Hepatic stellate cell (primary cell): Measurements from ENCODE around the gene PRICKLE1.

ENCODE experiments used
- DNase-seq: peaks from one replicate; pipeline ENCODE4 v3.0.0; 2011; ENCODE audit warnings: low spot score

The PRICKLE1 gene

GRCh38 chr12:42447371-42447786 is 142.2 kb downstream of the PRICKLE1 start:
- no peak for DNase-seq

DNA sequence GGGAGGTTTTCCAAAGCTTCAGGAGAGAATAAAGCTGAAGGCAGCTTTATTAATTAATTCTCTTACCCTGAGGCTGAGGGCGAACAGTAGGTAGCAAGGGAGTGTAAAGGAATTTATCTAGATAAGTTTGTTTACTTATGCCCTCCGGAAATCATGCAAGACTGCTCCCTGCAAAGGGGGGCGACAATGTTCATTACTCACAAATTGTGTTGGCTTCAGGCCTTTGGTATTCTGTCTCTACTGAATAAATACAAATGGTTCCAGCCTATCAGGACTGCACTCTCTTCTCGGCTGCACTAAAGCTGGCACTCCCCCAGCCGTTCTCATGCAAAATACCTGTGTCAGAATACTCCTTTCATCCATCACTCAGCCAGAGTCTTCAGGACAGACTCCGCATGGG is 142.8 kb downstream of the PRICKLE1 start:
- no peak for DNase-seq

GRCh38 chr12:42445891-42446290 is 143.7 kb downstream of the PRICKLE1 start:
- DNase-seq = no peak

- no peak for DNase-seq
These were observed 145.2 kb downstream of the PRICKLE1 start for GRCh38 chr12:42444192-42444943.

DNA sequence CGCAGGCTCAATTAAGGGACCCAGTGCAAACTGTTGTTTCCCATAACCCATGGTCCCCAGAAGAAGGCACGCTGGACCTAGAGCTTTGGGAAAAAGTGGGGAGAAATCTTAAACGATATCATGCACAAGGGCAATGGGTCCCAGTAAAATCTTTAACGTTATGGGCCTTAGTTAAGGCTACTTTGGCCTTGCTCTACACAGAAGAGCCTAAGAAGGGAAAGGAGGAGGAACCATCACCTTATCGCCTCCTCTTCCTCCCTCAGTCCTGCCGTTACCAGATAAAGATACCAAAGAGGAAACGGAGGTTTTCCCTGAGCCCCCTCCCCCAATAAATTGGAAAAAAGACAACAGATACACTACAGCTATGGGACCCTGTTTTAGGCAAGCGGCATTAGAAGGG is 146.7 kb downstream of the PRICKLE1 start:
- no peak for DNase-seq

DNA sequence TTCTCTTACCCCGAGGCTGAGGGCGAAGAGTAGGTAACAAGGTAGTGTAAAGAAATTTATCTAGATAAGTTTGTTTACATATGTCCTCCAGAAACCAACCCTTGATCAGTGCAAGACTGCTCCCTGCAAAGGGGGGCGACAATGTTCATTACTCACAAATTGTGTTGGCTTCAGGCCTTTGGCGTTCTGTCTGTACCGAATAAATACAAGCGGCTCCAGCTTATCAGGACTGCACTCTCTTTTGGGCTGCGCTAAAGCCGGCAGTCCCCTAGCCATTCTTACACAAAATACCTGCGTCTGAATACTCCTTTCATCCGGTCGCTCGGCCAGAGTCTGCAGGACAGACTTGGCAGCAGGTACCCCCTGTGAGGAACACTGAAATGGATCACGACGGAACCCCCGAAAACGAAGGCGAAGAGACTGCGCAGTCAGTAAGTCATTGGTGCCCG is 147.2 kb downstream of the PRICKLE1 start:
- DNase-seq = no peak

- DNase-seq = no peak
These were observed 148.9 kb downstream of the PRICKLE1 start for GRCh38 chr12:42440608-42441007.

DNA sequence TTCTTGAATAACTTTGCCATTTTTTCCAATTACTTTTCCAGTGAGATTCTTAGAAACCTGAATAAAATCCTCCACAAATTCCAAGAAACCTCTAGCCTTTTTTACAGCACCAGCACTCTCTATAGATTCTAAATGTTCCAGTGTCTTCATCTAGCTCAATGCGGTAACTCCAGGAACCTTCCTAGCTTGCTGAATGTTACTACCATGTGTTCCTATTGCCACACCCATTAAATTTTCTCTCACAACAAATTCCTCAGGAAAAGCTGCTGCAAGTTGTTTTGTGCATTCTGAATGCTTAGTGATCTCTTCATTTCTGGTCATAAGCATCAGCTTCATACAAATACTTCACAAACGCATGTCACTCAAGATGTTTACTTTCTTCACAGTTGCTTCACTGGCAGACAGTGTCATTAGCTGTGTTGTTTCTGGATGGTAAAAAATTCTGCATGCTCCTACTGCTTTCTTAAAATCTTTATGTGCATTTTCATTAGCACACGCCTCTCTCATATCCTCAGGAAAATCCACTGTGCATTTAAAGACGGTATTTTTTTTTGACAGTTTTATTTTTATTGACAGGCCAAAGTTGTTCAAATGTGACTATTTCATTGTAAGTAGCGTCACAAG is 156.9 kb downstream of the PRICKLE1 start:
- DNase-seq = no peak

GRCh38 chr12:42428850-42429249 is 160.7 kb downstream of the PRICKLE1 start:
- DNase-seq = no peak

- DNase-seq = no peak
These were observed 162.8 kb downstream of the PRICKLE1 start for GRCh38 chr12:42426746-42427145.

DNA sequence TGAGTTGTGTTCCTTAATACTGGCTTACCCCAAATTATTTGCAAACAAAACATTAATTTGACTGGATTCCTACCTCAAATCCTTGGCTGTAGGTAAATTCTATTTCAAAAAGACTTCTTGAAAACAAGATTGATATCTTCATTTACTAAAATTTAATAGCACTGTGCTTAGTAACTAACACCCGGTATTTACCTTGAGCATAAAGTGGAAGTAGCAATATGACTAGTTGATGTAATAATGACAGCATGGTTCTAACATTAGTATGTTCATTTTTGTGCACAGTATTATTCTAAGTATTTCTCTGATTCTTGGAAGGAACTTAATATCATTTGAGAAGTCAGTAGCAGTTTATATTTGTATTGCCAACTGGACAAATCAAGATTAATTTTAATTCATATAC is 166.8 kb downstream of the PRICKLE1 start:
- no peak for DNase-seq

GRCh38 chr12:42421844-42422779 is 167.4 kb downstream of the PRICKLE1 start:
- peak; percentile 66 for DNase-seq

DNA sequence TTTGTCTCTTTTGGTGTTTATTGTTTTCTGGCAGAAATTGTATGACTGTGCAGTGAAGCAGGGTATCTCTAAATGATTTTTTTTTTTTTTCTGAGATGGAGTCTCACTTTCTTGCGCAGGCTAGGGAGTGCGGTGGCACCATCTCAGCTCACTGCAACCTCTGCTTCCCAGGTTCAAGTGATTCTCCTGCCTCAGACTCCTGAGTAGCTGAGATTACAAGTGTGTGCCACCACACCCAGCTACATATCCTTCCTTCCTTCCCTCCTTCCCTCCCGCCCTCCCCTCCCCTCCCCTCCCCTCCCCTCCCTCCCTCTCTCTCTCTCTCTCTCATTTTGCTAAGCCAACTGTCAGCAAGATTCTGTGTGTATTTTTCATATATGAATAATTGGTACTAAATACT is 169.2 kb downstream of the PRICKLE1 start:
- DNase-seq = no peak

- DNase-seq = no peak
These were observed 179.2 kb downstream of the PRICKLE1 start for GRCh38 chr12:42410340-42410739.

DNA sequence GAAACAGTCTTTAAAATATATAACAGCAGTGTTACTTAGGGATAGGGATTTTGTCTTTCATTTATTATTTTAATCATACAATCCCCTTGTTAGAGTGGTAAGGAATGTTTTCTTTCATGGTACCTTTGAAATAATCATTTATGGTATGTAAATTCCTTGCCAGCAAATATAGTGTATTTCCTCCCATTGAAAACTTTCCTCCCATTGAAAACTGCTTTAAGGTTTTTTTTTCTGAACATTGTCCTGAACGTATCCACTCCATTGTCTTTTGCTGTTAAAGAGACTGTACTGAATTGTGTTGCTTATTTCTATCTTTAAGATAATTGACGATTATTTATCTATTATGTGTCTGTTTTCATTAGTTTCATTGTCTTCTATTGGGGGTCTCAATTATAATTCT is 180.1 kb downstream of the PRICKLE1 start:
- DNase-seq = no peak

GRCh38 chr12:42407306-42407705 is 182.2 kb downstream of the PRICKLE1 start:
- DNase-seq = no peak
